Transverse colon (tissue), 4 donors: ENCODE measurements around the gene SLC27A1.

Experiments used
- CTCF ChIP-seq, 5 experiments: fragments of 200-600 bp in 3 of 5; fragments of 450-650 bp in 2 of 5; sonication (generic) in 3 of 5; IDR thresholded peaks; 1 replicate in 2 of 5; 2 replicates in 3 of 5; pipeline ENCODE4 v1.5.1; 2016 to 2017; ENCODE audit warnings: antibody characterized with exemption in 5 of 5, inconsistent platforms in 3 of 5, mild to moderate bottlenecking in 2 of 5, moderate library complexity in 1 of 5
- EP300 ChIP-seq: sonication (generic); formaldehyde crosslinking; IDR thresholded peaks from one replicate; pipeline ENCODE4 v1.6.1; 2017; ENCODE audit warnings: antibody characterized with exemption, low read depth
- POLR2A ChIP-seq: fragments of 450-650 bp; IDR thresholded peaks from one replicate; pipeline ENCODE4 v1.6.1; 2016; ENCODE audit warnings: antibody characterized with exemption, mild to moderate bottlenecking, moderate library complexity
- POLR2AphosphoS5 ChIP-seq, 3 donors: sonication (generic); formaldehyde crosslinking; IDR thresholded peaks; one replicate each; pipeline ENCODE4 v1.6.1; 2016; ENCODE audit warnings: antibody characterized with exemption in 3 of 3

- TF ChIP-seq POLR2AphosphoS5 (IDR thresholded peaks at IDR 0.05) (no peak), CTCF (IDR thresholded peaks at IDR 0.05) (no peak), POLR2A (no peak), EP300 (no peak)
Observed at GRCh38 chr19:17506745-17507144, 36.4 kb downstream of the SLC27A1 start.
